GM12875 (cell line): ENCODE data around the gene ACSF3.
A peak's percentile ranks its signal among the peaks of the same experiment; 100 is the strongest.

Source experiments
- H3K4me3 ChIP-seq: one replicate; pipeline ENCODE4 v1.5.1; 2011; ENCODE audit warnings: low read depth, low read length, control low read depth
- CTCF ChIP-seq: IDR thresholded peaks from 2 replicates; pipeline ENCODE4 v1.5.1; 2011; ENCODE audit warnings: low read depth, mild to moderate bottlenecking, control low read depth, inconsistent platforms, low read length, moderate library complexity, borderline replicate concordance; ENCODE audit not compliant: insufficient read depth

ACSF3 gene

GRCh38 chr16:89115216-89115861 is 21.7 kb downstream of the ACSF3 start:
- peak overlapping the region; percentile 24 for H3K4me3 ChIP-seq
- no peak for TF ChIP-seq CTCF

GRCh38 chr16:89116341-89117226 is 22.9 kb downstream of the ACSF3 start:
- no peak for TF ChIP-seq CTCF
- H3K4me3 ChIP-seq: no peak overlapping the region

GRCh38 chr16:89117227-89117974 is 23.7 kb downstream of the ACSF3 start:
- H3K4me3 ChIP-seq: no peak overlapping the region
- TF ChIP-seq CTCF: no peak

- TF ChIP-seq CTCF: no peak
- H3K4me3 ChIP-seq: no peak overlapping the region
These were observed 24.3 kb downstream of the ACSF3 start for GRCh38 chr16:89117975-89118289.

GRCh38 chr16:89118361-89119165 is 24.9 kb downstream of the ACSF3 start:
- no peak overlapping the region for H3K4me3 ChIP-seq
- no peak for TF ChIP-seq CTCF

- no peak for TF ChIP-seq CTCF
These were observed 25.5 kb downstream of the ACSF3 start for GRCh38 chr16:89119166-89119621.

More at GRCh38 chr16:89119166-89119621, 25.5 kb downstream of the ACSF3 start:
- H3K4me3 ChIP-seq: no peak overlapping the region
